Measurements from ENCODE around the gene BMPR1B.

Gene BMPR1B

GRCh38 chr4:95180531-95181242 lies 422.9 kb downstream of the BMPR1B start:
- no peak for TF ChIP-seq CTCF (IDR thresholded peaks at IDR 0.05; ENCODE audit: low read length)
- no peak for TF ChIP-seq EZH2 (optimal IDR thresholded peaks at IDR 0.05; ENCODE audit: low read depth, low read length)
- TF ChIP-seq EZH2phosphoT487 (IDR thresholded peaks at IDR 0.05; ENCODE audit: low read length), result no peak
- Histone ChIP-seq H3F3A (ENCODE audit: insufficient read depth, low read length) (no peaks in the 10 kb centered on the region), H3K4me1 (ENCODE audit: low read length) (no peaks in the 10 kb centered on the region), H3K27ac (ENCODE audit: low read length) (no peak overlapping the region), H3K79me2 (ENCODE audit: low read length) (no peaks in the 10 kb centered on the region), H3K9me2 (replicated peaks; ENCODE audit: insufficient read depth, low read length) (no peaks in the 10 kb centered on the region), H4K20me1 (ENCODE audit: insufficient read depth, low read length) (no peaks in the 10 kb centered on the region), H3K27me3 (replicated peaks; ENCODE audit: insufficient read depth, low read length) (no peaks in the 10 kb centered on the region), H3K4me3 (ENCODE audit: low read length) (no peak overlapping the region), H2AFZ (ENCODE audit: low read length) (no peak overlapping the region), H3K4me2 (ENCODE audit: low read depth, low read length) (no peak overlapping the region), H3K36me3 (replicated peaks; ENCODE audit: insufficient read depth, low read length) (no peaks in the 10 kb centered on the region), H3K9me3 (replicated peaks; ENCODE audit: insufficient read depth, low read length) (no peaks in the 10 kb centered on the region), H3K9ac (ENCODE audit: low read length) (no peak overlapping the region)
- DNase-seq, result no peak

GRCh38 chr4:95181243-95181995 lies 423.7 kb downstream of the BMPR1B start:
- H4K20me1 ChIP-seq (ENCODE audit: insufficient read depth, low read length), result no peaks in the 10 kb centered on the region
- H3K4me3 ChIP-seq (ENCODE audit: low read length), result no peak overlapping the region
- no peaks in the 10 kb centered on the region for H3K36me3 ChIP-seq (replicated peaks; ENCODE audit: insufficient read depth, low read length)
- no peak overlapping the region for H2AFZ ChIP-seq (ENCODE audit: low read length)
- no peaks in the 10 kb centered on the region for H3K9me3 ChIP-seq (replicated peaks; ENCODE audit: insufficient read depth, low read length)
- DNase-seq, result no peak
- no peaks in the 10 kb centered on the region for H3K27me3 ChIP-seq (replicated peaks; ENCODE audit: insufficient read depth, low read length)
- H3K9me2 ChIP-seq (replicated peaks; ENCODE audit: insufficient read depth, low read length), result no peaks in the 10 kb centered on the region
- no peaks in the 10 kb centered on the region for H3K4me1 ChIP-seq (ENCODE audit: low read length)
- TF ChIP-seq CTCF (IDR thresholded peaks at IDR 0.05; ENCODE audit: low read length), result no peak
- no peak for TF ChIP-seq EZH2phosphoT487 (IDR thresholded peaks at IDR 0.05; ENCODE audit: low read length)
- no peak for TF ChIP-seq EZH2 (optimal IDR thresholded peaks at IDR 0.05; ENCODE audit: low read depth, low read length)
- no peaks in the 10 kb centered on the region for H3F3A ChIP-seq (ENCODE audit: insufficient read depth, low read length)
- no peaks in the 10 kb centered on the region for H3K79me2 ChIP-seq (ENCODE audit: low read length)
- H3K9ac ChIP-seq (ENCODE audit: low read length), result no peak overlapping the region
- no peak overlapping the region for H3K4me2 ChIP-seq (ENCODE audit: low read depth, low read length)
- no peak overlapping the region for H3K27ac ChIP-seq (ENCODE audit: low read length)

GRCh38 chr4:95181996-95182306 lies 424.2 kb downstream of the BMPR1B start:
- H3F3A ChIP-seq (ENCODE audit: insufficient read depth, low read length), result no peaks in the 10 kb centered on the region
- H3K9me2 ChIP-seq (replicated peaks; ENCODE audit: insufficient read depth, low read length), result no peaks in the 10 kb centered on the region
- H2AFZ ChIP-seq (ENCODE audit: low read length), result no peak overlapping the region
- no peaks in the 10 kb centered on the region for H4K20me1 ChIP-seq (ENCODE audit: insufficient read depth, low read length)
- no peak overlapping the region for H3K27ac ChIP-seq (ENCODE audit: low read length)
- H3K36me3 ChIP-seq (replicated peaks; ENCODE audit: insufficient read depth, low read length), result no peaks in the 10 kb centered on the region
- H3K4me1 ChIP-seq (ENCODE audit: low read length), result no peaks in the 10 kb centered on the region
- H3K9ac ChIP-seq (ENCODE audit: low read length), result no peak overlapping the region
- H3K9me3 ChIP-seq (replicated peaks; ENCODE audit: insufficient read depth, low read length), result no peaks in the 10 kb centered on the region
- no peak overlapping the region for H3K4me3 ChIP-seq (ENCODE audit: low read length)
- TF ChIP-seq CTCF (IDR thresholded peaks at IDR 0.05; ENCODE audit: low read length), result no peak
- no peak for TF ChIP-seq EZH2 (optimal IDR thresholded peaks at IDR 0.05; ENCODE audit: low read depth, low read length)
- TF ChIP-seq EZH2phosphoT487 (IDR thresholded peaks at IDR 0.05; ENCODE audit: low read length), result no peak
- no peak overlapping the region for H3K4me2 ChIP-seq (ENCODE audit: low read depth, low read length)
- H3K27me3 ChIP-seq (replicated peaks; ENCODE audit: insufficient read depth, low read length), result no peaks in the 10 kb centered on the region
- no peaks in the 10 kb centered on the region for H3K79me2 ChIP-seq (ENCODE audit: low read length)
- DNase-seq, result no peak

Measured in MM.1S (cell line).